ENCODE measurements around the gene FKBP15. TPM values are rescaled to one million over a fixed set of nuclear protein-coding genes. Genes with fewer than 3 reads are reported as not detected.

FKBP15 gene
- total and polyA plus RNA-seq, 2 donors (not counting 3 experiments of a cell fraction or from before 2014, with no cell fraction given): 16.8 to 26.8 TPM

- no peak overlapping the region for H3K9ac ChIP-seq (replicated peaks; ENCODE audit: extremely low read depth, insufficient read depth, low read length)
- no peaks in the 10 kb centered on the region for H3K9me1 ChIP-seq (replicated peaks; ENCODE audit: control insufficient read depth, extremely low read depth, insufficient read depth, low read length)
- no peak overlapping the region for H2AFZ ChIP-seq (ENCODE audit: low read depth, low read length)
- no peaks in the 10 kb centered on the region for H3K27me3 ChIP-seq (ENCODE audit: control insufficient read depth in 2 of 2, insufficient read depth in 2 of 2, low read length in 2 of 2)
- no TSS peak for BruUV-seq (replicated peaks)
- dilution Hi-C loops (cut with MboI; ENCODE audit: extremely low pct_ligation_motif_present, low sequenced_read_pairs) (no loop called here), intact Hi-C loops (cut with micrococcal nuclease) (no loop called here)
- ChIA-PET POLR2A (no interaction called here), CTCF (interaction anchor here (2.5 kb wide), 1 partner anchor 12 kb away, joined by 8 read pairs; no protein-coding TSS in a partner anchor)
- no peaks in the 10 kb centered on the region for H3K79me2 ChIP-seq (ENCODE audit: control insufficient read depth, insufficient read depth, low read length)
- H3K36me3 ChIP-seq (ENCODE audit: control insufficient read depth in 2 of 2, extremely low read depth in 1 of 2, insufficient read depth in 2 of 2, low read length in 2 of 2): peaks cover 20 to 36% of the 10 kb centered on the region in 2 experiments
- no peak overlapping the region for H3K4me2 ChIP-seq (ENCODE audit: insufficient read depth, low read length)
- H3K27ac ChIP-seq (ENCODE audit: insufficient read depth, low read depth, low read length): no peak overlapping the region
- FAIRE-seq (no peak), DNase-seq (ENCODE audit: low read depth, low spot score) (no peak)
- TF ChIP-seq MAX (IDR thresholded peaks at IDR 0.05; ENCODE audit: insufficient read depth, insufficient read length) (no peak), MYC (IDR thresholded peaks at IDR 0.05; ENCODE audit: low read depth, low read length) (no peak), FOS (IDR thresholded peaks at IDR 0.05; ENCODE audit: borderline replicate concordance, insufficient read depth, low read length) (no peak), CTCF (IDR thresholded peaks at IDR 0.05; ENCODE audit: extremely low read depth in 1 of 2, insufficient read depth in 1 of 2, low read depth in 1 of 2, low read length in 2 of 2) (no peak), EZH2 (IDR thresholded peaks at IDR 0.05; ENCODE audit: borderline replicate concordance, low read depth, low read length, severe bottlenecking) (no peak), JUN (IDR thresholded peaks at IDR 0.05; ENCODE audit: borderline replicate concordance, insufficient read depth, insufficient read length, low read depth) (no peak), GATA2 (IDR thresholded peaks at IDR 0.05; ENCODE audit: insufficient read depth, insufficient read length, low read depth, low read length) (no peak), POLR2AphosphoS5 (IDR thresholded peaks at IDR 0.05; ENCODE audit: insufficient read depth, low read depth, low read length) (no peak), POLR2A (IDR thresholded peaks at IDR 0.05; ENCODE audit: low read depth, low read length) (no peak)
- peaks cover 7% of the 10 kb centered on the region for H3K4me1 ChIP-seq (ENCODE audit: control insufficient read depth, extremely low read depth, insufficient read depth, low read length)
- H3K9me3 ChIP-seq (replicated peaks; ENCODE audit: control insufficient read depth, insufficient read depth, low read length): no peaks in the 10 kb centered on the region
- H3K4me3 ChIP-seq (replicated peaks in 1 of 3; ENCODE audit: insufficient read depth in 1 of 3, low read depth in 1 of 3, low read length in 3 of 3): no peak overlapping the region
- H4K20me1 ChIP-seq (replicated peaks; ENCODE audit: control insufficient read depth, extremely low read depth, insufficient read depth, low read length): no peaks in the 10 kb centered on the region
These were observed 43.8 kb downstream of the FKBP15 start for GRCh38 chr9:113177251-113177650.

All from endothelial cell of umbilical vein (primary cell).